GM21786 (cell line): ENCODE results near the gene TNFAIP8L2.

Source experiments
- ATAC-seq: cut with Tn5 transposase; IDR thresholded peaks from one replicate; pipeline ENCODE4 v1.9.1; 2021; ENCODE audit not compliant: unreplicated experiment

TNFAIP8L2 gene

GRCh38 chr1:151156515-151156819 is at the start of gene TNFAIP8L2:
TSS of gene TNFAIP8L2 (plus strand) at chr1:151156649. CDS start at chr1:151158698, 2,049 bp downstream.
- peak; percentile 70 for ATAC-seq

GRCh38 chr1:151106894-151107293 is 49.6 kb upstream of the TNFAIP8L2 start:
- no peak for ATAC-seq

DNA sequence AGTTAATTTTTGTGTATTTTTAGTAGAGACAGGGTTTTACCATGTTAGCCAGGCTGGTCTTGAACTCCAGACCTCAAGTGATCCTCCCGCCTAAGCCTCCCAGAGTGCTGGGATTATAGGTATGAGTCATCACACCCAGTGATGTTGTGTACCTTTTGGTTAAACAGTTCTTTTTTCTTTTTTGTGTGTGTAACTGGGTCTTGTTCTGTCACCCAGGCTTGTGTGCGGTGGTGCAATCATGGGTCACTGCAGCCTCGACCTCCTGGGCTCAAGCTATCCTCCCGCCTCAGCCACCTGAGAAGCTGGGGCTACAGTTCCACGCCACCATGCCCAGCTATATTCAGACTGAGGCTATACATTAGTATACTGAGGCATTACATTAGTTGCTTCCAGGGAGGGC is 48.1 kb upstream of the TNFAIP8L2 start:
- no peak for ATAC-seq

DNA sequence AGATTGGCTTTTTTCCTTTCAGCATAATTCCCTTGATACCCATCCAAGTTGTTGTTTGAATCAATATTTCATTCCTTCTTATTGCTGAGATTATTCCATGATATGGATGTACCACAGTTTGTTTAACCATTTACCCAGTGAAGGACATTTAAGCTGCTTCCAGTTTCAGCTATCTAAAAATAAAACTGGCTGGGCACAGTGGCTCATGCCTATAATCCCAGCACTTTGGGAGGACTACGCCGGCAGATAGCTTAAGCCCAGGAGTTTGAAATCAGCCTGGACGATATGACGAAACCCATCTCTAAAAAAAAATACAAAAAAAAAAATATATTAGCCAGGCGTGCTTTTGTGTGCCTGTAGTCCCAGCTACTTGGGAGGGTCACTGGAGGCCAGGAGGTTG is 42.6 kb upstream of the TNFAIP8L2 start:
- no peak for ATAC-seq

- no peak for ATAC-seq
Observed at GRCh38 chr1:151124763-151125403, 31.6 kb upstream of the TNFAIP8L2 start.

DNA sequence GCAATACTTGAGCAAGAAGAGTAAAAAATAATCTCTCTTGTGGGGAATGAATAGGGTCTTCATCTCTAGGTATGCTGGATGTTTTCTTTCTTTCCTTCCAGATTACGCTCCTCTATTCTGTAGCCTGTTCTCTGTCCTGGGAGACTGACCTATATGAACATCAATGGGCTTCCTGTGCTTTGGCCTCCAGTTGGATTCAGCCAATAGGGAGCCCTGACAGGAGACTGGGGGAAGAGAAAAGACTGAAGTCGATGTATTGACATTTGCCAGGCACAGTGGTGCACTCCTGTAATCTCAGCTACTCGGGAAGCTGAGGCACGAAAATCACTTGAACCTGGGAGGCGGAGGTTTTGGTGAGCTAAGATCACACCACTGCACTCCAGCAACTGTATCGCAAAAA is 27.6 kb upstream of the TNFAIP8L2 start:
- no peak for ATAC-seq

DNA sequence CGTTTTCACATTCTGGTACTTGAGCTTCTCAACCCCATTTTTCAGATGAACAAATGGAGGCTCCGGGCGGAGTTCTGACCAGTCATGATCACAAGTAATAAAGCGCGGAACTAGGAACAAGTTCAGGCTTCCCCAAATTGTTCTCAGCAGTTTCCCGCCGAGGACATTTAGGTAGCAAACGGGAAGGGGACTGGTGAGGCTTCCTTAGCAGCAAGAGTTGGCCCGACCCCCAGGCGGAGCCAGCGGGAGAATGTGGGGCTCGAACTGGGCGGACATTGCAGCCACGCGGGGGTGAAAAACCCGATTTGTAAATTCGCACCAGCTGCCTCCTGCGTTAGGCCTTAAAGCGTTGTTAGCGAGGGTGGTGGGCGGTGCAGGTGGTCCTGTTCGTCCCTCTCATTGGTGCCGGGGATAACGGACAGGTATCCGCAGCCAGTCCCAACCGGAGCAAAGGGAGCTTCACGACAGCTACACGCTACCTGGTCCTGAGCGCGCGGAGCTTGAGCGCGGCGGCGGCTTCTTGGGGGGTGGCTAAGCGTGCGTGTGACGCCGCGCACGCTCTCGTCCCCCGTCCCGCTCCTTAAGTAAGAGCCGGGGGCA is 25.4 kb upstream of the TNFAIP8L2 start:
- no peak for ATAC-seq

DNA sequence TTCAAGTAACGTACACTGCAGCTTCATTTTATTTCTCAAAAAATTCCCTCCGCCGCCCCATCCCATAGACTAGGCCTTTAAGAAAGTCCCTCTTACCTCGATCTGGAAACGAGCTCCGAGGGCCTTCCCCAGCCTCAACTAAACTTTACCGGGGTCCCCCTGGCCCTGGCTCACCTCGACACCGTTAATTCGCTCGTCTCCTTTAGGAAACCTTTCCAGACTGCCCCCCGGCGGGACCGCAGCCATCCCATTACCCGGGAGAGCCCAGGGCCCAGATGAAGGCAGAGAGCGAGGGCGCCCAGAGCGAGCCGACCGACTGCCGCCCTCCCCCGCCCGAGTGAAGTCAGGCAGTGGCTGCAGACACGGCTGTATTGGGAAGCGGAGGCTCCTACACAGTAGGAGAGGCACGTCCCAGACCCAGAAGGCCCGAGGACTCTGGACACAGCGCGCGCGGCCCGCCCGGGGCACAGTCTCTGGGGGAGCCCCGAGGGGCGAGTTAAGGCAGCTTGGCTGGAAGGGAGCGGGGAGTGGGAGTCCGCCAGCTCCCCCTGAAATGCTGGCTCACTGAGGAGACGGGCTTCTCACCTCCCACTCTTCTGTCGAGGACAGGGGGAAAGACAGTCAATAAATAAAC is 24.6 kb upstream of the TNFAIP8L2 start:
- ATAC-seq, result no peak

DNA sequence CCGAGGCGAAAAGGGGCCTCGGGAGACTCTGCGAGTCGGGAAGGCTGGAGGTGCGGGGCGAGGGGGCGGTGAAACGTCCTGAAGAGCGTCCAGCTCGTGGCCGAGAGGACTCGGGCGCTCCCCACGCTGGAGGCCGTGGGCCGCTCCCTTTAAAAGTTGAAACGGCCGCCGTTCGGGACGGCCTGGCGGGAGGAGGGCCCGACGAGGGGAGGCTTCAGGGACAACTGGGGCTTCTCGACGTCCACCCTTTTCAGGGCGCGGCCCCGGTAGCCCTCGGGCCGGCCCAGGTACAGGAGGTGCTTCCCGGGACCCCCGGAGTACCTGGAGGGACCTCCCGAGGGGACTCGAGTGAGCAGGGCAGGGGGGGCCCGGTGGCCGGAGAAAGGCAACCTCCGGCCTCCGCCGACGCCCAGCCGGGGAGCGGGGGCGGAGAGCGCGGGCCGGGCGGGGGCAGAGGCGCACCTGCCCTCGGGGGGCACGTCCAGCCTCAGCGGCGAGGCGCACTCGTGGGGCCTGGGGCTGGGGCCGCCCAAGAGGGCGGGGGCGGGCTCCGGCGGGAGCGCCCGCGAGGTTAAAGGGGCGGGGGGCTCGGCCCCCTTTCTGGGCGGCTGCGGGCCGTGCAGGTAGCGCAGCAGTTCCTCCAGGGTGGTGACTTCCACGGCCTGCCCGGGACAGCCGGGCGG is 24.0 kb upstream of the TNFAIP8L2 start:
- ATAC-seq, result no peak

- ATAC-seq, result no peak
Observed at GRCh38 chr1:151133018-151133806, 23.2 kb upstream of the TNFAIP8L2 start.

- no peak for ATAC-seq
Observed at GRCh38 chr1:151134396-151134795, 22.1 kb upstream of the TNFAIP8L2 start.

GRCh38 chr1:151134991-151135390 is 21.5 kb upstream of the TNFAIP8L2 start:
- ATAC-seq, result no peak

- no peak for ATAC-seq
Observed at GRCh38 chr1:151135433-151136385, 20.7 kb upstream of the TNFAIP8L2 start.

DNA sequence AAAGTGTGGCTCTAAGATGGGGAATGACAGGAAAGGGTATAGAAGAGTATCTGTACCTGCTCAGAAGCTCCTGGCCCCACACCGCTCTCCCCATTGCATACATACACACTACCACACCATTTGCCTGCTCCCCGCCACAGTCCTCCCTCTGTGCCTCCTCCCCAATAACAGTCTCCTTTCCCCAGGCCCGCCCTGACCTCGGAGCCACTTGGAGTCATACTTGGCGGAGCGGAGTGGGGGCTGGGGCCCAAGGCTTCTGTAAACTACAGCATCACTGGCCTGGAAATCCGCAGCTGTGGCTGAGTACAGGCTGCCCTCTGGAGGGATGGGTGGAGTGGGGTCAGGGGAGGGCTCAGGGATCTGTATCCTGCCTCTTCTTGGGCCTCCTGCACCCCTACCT is 18.7 kb upstream of the TNFAIP8L2 start:
- ATAC-seq, result no peak

DNA sequence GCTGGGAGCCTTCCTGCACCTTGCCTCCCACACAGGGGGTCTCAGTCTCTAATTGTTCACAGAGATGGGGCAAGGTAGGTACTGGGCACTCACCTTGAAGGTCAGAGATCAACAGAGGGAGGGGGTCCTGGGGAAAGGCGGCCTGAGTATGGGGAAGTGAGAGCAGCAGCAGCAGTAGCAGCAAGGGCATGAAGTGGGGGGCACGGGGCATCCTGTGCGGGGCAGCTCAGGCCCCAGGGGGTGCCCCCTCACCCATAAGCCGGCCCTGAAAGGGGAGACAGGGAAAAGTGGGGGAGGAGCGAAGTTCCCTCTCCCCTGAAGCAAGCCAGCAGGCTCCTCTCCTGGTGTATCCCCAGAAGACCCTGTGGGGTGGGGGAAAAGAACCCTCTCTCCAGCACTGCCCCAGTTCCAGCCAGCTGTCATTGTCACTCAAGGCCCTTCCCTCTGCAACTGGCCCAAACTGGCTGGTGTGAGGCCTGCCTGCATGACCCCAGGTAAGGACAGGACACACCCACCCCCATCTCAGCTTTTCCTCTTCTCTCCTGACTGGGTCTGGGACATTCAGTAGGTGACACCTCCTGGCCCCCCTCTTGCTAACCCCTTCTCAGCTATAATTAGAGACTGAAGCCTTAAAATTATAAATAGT is 13.9 kb upstream of the TNFAIP8L2 start:
- ATAC-seq, result no peak

- ATAC-seq, result no peak
Observed at GRCh38 chr1:151143057-151143435, 13.4 kb upstream of the TNFAIP8L2 start.

DNA sequence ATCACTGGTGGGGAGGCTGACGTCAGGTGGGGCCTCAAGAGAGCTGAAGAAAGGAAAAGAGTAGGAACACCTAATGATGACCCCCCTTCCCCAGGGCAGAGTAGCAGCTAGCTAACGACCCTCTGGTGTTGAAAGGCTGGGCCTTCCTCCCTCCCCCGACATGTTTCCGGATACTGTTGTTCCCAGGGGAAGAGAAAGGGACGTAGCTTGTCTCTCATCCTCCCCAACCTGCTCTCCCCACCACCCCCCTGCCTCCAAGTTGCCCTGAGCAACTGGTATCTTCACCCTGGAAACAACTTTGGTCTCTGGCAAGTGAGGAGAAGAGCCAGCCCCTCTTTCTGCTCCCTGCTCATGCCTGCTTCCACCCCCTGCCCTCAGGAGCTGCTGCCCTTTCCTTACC is 12.5 kb upstream of the TNFAIP8L2 start:
- no peak for ATAC-seq

- ATAC-seq, result no peak
Observed at GRCh38 chr1:151144474-151145303, 11.8 kb upstream of the TNFAIP8L2 start.
